K562 (cell line): ENCODE results near the gene TTLL9. TPM values are rescaled to one million over a fixed set of nuclear protein-coding genes. Genes with fewer than 3 reads are reported as not detected.

ENCODE experiments used
- ATAC-seq: fragments of 200-7000 bp; cut with Tn5 transposase; 3 replicates; pipeline ENCODE4 v1.9.1; 2020; ENCODE audit warnings: moderate library complexity
- BruUV-seq: library from RNA; stranded (reverse); fragments of 400-500 nt; replicated peaks from 2 replicates; lab custom pipeline; 2021; lab: Mats Ljungman, UMichigan
- CTCF ChIA-PET: fragments of 300-600 bp; formaldehyde crosslinking; extraction: SDS; loops from one replicate; lab custom pipeline; 2021; ENCODE audit warnings: low intra/inter-chr PET ratio; lab: Yijun Ruan, JAX
- POLR2A ChIA-PET: fragments of 300-600, 350-650 bp; sonication (Branson Sonifier 250); formaldehyde crosslinking; extraction: SDS; loops from one replicate; lab custom pipeline; 2021; ENCODE audit warnings: antibody characterized with exemption, inconsistent platforms; lab: Yijun Ruan, JAX
- DNase-seq, 4 experiments: peaks; one replicate each; pipeline versions ENCODE4 v3.0.0 to v3.0.0-alpha.2; 2011 to 2018; ENCODE audit warnings: low spot score in 3 of 4, mixed read lengths in 3 of 4; ENCODE audit errors: extremely low read depth in 1 of 4
- FAIRE-seq: peaks from 2 replicates; lab custom pipeline; 2011; peaks lifted over from hg19 to GRCh38; lab: Jason Lieb, UNC
- H2AFZ ChIP-seq: 2 replicates; pipeline ENCODE4 v1.6.0; 2011; ENCODE audit warnings: low read depth, low read length, control low read depth, inconsistent platforms
- H3K27ac ChIP-seq: fragments of 200-600 bp; 3 replicates; pipeline ENCODE4 v1.8.0; 2011; ENCODE audit warnings: low read depth, mild to moderate bottlenecking, control low read depth, inconsistent platforms, low read length, moderate library complexity, mixed read lengths; ENCODE audit errors: extremely low read depth
- H3K27me3 ChIP-seq, 2 experiments: fragments of 300-600 bp in 1 of 2; 2 replicates in 1 of 2; 3 replicates in 1 of 2; pipeline versions ENCODE4 v1.6.0 to v1.8.0; 2011; ENCODE audit warnings: inconsistent platforms in 2 of 2, low read length in 2 of 2, mild to moderate bottlenecking in 1 of 2, mixed read lengths in 1 of 2, moderate library complexity in 1 of 2; ENCODE audit not compliant: control insufficient read depth in 2 of 2, insufficient read depth in 2 of 2
- H3K36me3 ChIP-seq: fragments of 300-600 bp; 3 replicates; pipeline ENCODE4 v1.8.0; 2011; ENCODE audit warnings: mild to moderate bottlenecking, low read length, inconsistent platforms; ENCODE audit not compliant: control insufficient read depth, insufficient read depth
- H3K4me1 ChIP-seq, 2 experiments: fragments of 200-600 bp in 1 of 2; replicated peaks in 1 of 2; 2 replicates in 1 of 2; 3 replicates in 1 of 2; pipeline versions ENCODE4 v1.5.1 to v1.8.0; 2011; ENCODE audit warnings: inconsistent platforms in 2 of 2, low read length in 2 of 2, mild to moderate bottlenecking in 1 of 2, mixed read lengths in 1 of 2, moderate library complexity in 1 of 2; ENCODE audit not compliant: control insufficient read depth in 2 of 2, insufficient read depth in 2 of 2
- H3K4me2 ChIP-seq: 2 replicates; pipeline ENCODE4 v1.6.1; 2011; ENCODE audit warnings: low read length, control low read depth, inconsistent platforms, mixed read lengths; ENCODE audit not compliant: insufficient read depth
- H3K4me3 ChIP-seq: fragments of 200-600 bp; sonication (generic), shearing (Covaris generic); 2 replicates; pipeline ENCODE4 v1.5.1; 2016; ENCODE audit warnings: control low read depth, inconsistent platforms
- H3K79me2 ChIP-seq: fragments of 200-600 bp; 3 replicates; pipeline ENCODE4 v1.8.0; 2011; ENCODE audit warnings: low read length, inconsistent platforms; ENCODE audit not compliant: control insufficient read depth, insufficient read depth
- H3K9ac ChIP-seq, 2 experiments: 2 replicates each; pipeline versions ENCODE4 v1.6.0 to v1.6.1; 2011; ENCODE audit warnings: low read depth in 2 of 2, low read length in 2 of 2, control low read depth in 1 of 2, inconsistent platforms in 1 of 2, mild to moderate bottlenecking in 1 of 2, mixed read lengths in 1 of 2; ENCODE audit not compliant: insufficient read depth in 1 of 2
- H3K9me1 ChIP-seq: one replicate; pipeline ENCODE4 v1.6.0; 2011; ENCODE audit warnings: inconsistent platforms, mild to moderate bottlenecking, low read length, moderate library complexity; ENCODE audit not compliant: control insufficient read depth, insufficient read depth
- H3K9me3 ChIP-seq: replicated peaks from 2 replicates; pipeline ENCODE4 v1.5.1; 2011; ENCODE audit warnings: low read depth, low read length, inconsistent platforms; ENCODE audit not compliant: control insufficient read depth, insufficient read depth
- H4K20me1 ChIP-seq: replicated peaks from 2 replicates; pipeline ENCODE4 v1.6.1; 2011; ENCODE audit warnings: low read length, inconsistent platforms, mixed read lengths; ENCODE audit not compliant: control insufficient read depth, insufficient read depth
- BCOR ChIP-seq: fragments of 450-650 bp; IDR thresholded peaks from 2 replicates; pipeline ENCODE4 v1.6.1; 2016
- CTCFL ChIP-seq: IDR thresholded peaks from 2 replicates; pipeline ENCODE4 v1.6.1; 2011; ENCODE audit warnings: borderline replicate concordance, low read depth, mild to moderate bottlenecking, moderate library complexity, low read length; ENCODE audit not compliant: insufficient read depth, poor library complexity, severe bottlenecking
- CXXC5 ChIP-seq: fragments of 250-450 bp; sonication (Bioruptor Pico); IDR thresholded peaks from 2 replicates; pipeline ENCODE4 v1.8.0; 2022; ENCODE audit warnings: inconsistent platforms, mild to moderate bottlenecking, moderate library complexity
- FOXA1 ChIP-seq: fragments of 450-650 bp; IDR thresholded peaks from 2 replicates; pipeline ENCODE4 v1.6.1; 2016; ENCODE audit warnings: mild to moderate bottlenecking, borderline replicate concordance
- GABPA ChIP-seq: fragments of 200-800 bp; sonication (Bioruptor generic); conservative IDR thresholded peaks from 2 replicates; pipeline ENCODE4 v1.6.1; 2016; ENCODE audit warnings: low read depth, missing genetic modification characterization, missing compliant biosample characterization
- MNT ChIP-seq, 2 experiments: fragments of 450-650 bp; conservative IDR thresholded peaks; 2 replicates each; pipeline ENCODE4 v1.6.1; 2017; ENCODE audit warnings: mild to moderate bottlenecking in 2 of 2, moderate library complexity in 2 of 2
- PTTG1 ChIP-seq: fragments of 450-650 bp; IDR thresholded peaks from 2 replicates; pipeline ENCODE4 v1.6.1; 2016; ENCODE audit warnings: low read depth, mild to moderate bottlenecking, missing genetic modification characterization, missing compliant biosample characterization
- ZBTB17 ChIP-seq: fragments of 450-650 bp; formaldehyde crosslinking; IDR thresholded peaks from 2 replicates; pipeline ENCODE4 v1.4.0; 2020; ENCODE audit warnings: mild to moderate bottlenecking
- WGBS: fragments of 100-300 bp; shearing (Covaris generic); methylation state at CpG from one replicate; pipeline ENCODE4 v1.1.6; 2016; ENCODE audit warnings: low coverage, mixed read lengths; ENCODE audit not compliant: insufficient coverage; ENCODE audit errors: missing lambda C conversion rate; 5-methylcytosine and 5-hydroxymethylcytosine counted together
- in situ Hi-C: fragments of 300-500 bp; cut with MboI; formaldehyde crosslinking; loops from 4 replicates; pipeline ENCODE4 v1.15.0; 2018; ENCODE audit warnings: inconsistent platforms, mixed read lengths
- intact Hi-C: fragments of 100-400 bp; cut with micrococcal nuclease; formaldehyde crosslinking; loops from 2 replicates; pipeline ENCODE4 v1.14.2; 2022
- polyA plus RNA-seq, 8 experiments: library from polyadenylated mRNA; depleted of rRNA in 4 of 8; stranded (reverse) in 5 of 8; unstranded in 3 of 8; fragments of >200 nt; fragmentation: Nextera tagmentation in 2 of 8; fragmentation: Illumina TruSeq in 1 of 8; extraction: Ambion mirVana in 2 of 8; extraction: Trizol in 1 of 8; gene quantifications; 2 replicates each; pipeline versions ENCODE4 v1.2.1 to v1.2.3, GENCODE V29; 2011 to 2014; ENCODE audit warnings: inconsistent platforms in 1 of 8, missing spikeins in 1 of 8
- total RNA-seq, 7 experiments: library from RNA; depleted of rRNA in 6 of 7; stranded (reverse); fragments of >200 nt in 6 of 7; fragmentation: Illumina TruSeq in 2 of 7; extraction: Trizol in 2 of 7; gene quantifications; 2 replicates each; pipeline versions ENCODE4 v1.2.1 to v1.2.3, GENCODE V29; 2011 to 2021; ENCODE audit warnings: low replicate concordance in 1 of 7
- TF ChIP-seq, protein P1 (sequence below): sonication (generic); formaldehyde crosslinking; IDR thresholded peaks from 2 replicates; pipeline ENCODE4 v1.8.0; 2022; ENCODE audit warnings: mild to moderate bottlenecking, missing genetic modification reagents, borderline replicate concordance
- TF ChIP-seq, protein P2 (sequence below): sonication (generic); formaldehyde crosslinking; IDR thresholded peaks from 2 replicates; pipeline ENCODE4 v1.8.0; 2022; ENCODE audit warnings: mild to moderate bottlenecking, missing genetic modification reagents

Gene TTLL9
- total and polyA plus RNA-seq, 9 of the 15 experiments (the other 6 are each of a cell fraction or from before 2014, with no cell fraction given): 0.06 to 0.07 TPM; not detected in 7

DNA sequence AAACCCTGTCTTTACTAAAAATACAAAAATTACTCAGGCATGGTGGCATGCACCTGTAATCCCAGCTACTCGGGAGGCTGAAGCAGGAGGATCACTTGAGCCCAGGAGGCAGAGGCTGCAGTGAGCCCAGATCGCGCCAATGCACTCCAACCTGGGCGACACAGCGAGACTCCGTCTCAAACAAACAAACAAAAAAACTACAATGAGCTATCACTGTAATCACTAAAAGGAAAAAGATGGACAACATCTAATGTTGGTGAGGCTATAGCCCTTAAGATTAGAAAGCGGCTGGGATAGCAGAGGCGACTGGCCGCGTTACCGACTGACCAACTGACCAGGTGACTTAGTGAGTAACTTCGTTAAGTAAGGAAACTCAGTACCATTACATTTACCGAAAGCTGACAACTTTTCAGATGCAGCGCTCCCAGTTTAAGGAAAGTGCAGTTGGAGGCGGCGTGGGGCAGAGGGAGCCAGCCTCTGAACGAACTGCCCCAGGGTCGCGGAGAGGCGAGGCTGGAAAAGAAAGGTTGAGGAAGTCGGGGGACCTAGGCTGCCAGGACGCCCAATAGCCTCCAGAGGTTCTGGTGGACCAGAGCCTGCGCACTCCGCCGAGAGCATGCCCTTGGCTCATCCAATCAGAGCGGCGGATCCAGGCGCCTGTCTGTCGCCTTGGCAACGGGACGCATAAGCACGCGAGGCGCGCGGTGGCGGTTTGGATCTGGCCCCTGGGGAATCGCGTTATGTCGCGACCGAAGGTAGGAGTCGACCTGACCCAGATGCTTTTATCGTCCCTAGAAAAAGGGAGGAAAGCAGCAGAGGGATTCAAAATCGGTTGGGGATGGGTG, 8.9 kb downstream of the TTLL9 start:
- H3K4me2 ChIP-seq: peak overlapping the region; percentile 96
- FAIRE-seq (peak; percentile 92), DNase-seq (peak; percentile 97), ATAC-seq (peak; percentile 99)
- H3K36me3 ChIP-seq: no peaks in the 10 kb centered on the region
- H3K4me1 ChIP-seq: peaks cover 0 to 8% of the 10 kb centered on the region in 2 experiments; a peak in 2 of 5 replicates
- no peaks in the 10 kb centered on the region for H3K9me3 ChIP-seq
- peak overlapping the region; percentile 59 to 92 for H3K9ac ChIP-seq
- H3K79me2 ChIP-seq: no peaks in the 10 kb centered on the region
- no peaks in the 10 kb centered on the region for H3K9me1 ChIP-seq
- intact Hi-C loops (no loop called here), in situ Hi-C loops (no loop called here)
- TSS peak; percentile 76 for BruUV-seq
- H3K27ac ChIP-seq: no peak overlapping the region
- POLR2A ChIA-PET: interaction anchor here (0.6 to 0.9 kb wide), 3 partner anchors 12 to 38 kb away, joined by 3 to 6 read pairs (median 3); no protein-coding TSS in a partner anchor
- peak overlapping the region; percentile 55 for H3K4me3 ChIP-seq
- CTCF ChIA-PET: interaction anchor here (0.7 kb wide), 1 partner anchor 23 kb away, joined by 3 read pairs; no protein-coding TSS in a partner anchor
- H2AFZ ChIP-seq: peak overlapping the region; percentile 99
- H4K20me1 ChIP-seq: no peaks in the 10 kb centered on the region
- H3K27me3 ChIP-seq: no peaks in the 10 kb centered on the region; a peak in 2 of 5 replicates
- WGBS: under 1% methylated on average over 45 of the region's 45 CpGs
- TF ChIP-seq CXXC5 (CRISPR knock-in tag) (peak; percentile 89), ZBTB17 (CRISPR knock-in tag) (0 out of 2 replicates have a peak, but pooled peaks have one; percentile 20), MNT (conservative IDR thresholded peaks at IDR 0.05) (peak; percentile 99), PTTG1 (tag) (no peak), BCOR (peak; percentile 68), GABPA (tag) (no peak), FOXA1 (no peak), CTCFL (no peak)
- TF ChIP-seq, protein P1, sequence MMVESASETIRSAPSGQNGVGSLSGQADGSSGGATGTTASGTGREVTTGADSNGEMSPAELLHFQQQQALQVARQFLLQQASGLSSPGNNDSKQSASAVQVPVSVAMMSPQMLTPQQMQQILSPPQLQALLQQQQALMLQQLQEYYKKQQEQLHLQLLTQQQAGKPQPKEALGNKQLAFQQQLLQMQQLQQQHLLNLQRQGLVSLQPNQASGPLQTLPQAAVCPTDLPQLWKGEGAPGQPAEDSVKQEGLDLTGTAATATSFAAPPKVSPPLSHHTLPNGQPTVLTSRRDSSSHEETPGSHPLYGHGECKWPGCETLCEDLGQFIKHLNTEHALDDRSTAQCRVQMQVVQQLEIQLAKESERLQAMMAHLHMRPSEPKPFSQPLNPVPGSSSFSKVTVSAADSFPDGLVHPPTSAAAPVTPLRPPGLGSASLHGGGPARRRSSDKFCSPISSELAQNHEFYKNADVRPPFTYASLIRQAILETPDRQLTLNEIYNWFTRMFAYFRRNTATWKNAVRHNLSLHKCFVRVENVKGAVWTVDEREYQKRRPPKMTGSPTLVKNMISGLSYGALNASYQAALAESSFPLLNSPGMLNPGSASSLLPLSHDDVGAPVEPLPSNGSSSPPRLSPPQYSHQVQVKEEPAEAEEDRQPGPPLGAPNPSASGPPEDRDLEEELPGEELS: 0 out of 2 replicates have a peak, but pooled peaks have one; percentile 49
- TF ChIP-seq, protein P2, sequence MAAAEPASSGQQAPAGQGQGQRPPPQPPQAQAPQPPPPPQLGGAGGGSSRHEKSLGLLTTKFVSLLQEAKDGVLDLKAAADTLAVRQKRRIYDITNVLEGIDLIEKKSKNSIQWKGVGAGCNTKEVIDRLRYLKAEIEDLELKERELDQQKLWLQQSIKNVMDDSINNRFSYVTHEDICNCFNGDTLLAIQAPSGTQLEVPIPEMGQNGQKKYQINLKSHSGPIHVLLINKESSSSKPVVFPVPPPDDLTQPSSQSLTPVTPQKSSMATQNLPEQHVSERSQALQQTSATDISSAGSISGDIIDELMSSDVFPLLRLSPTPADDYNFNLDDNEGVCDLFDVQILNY (CRISPR knock-in tag): 0 out of 2 replicates have a peak, but pooled peaks have one; percentile 35
